ENCODE measurements around the gene TMEM156. TPM values are rescaled to one million over a fixed set of nuclear protein-coding genes. Genes with fewer than 3 reads are reported as not detected.

The TMEM156 gene
- total RNA-seq, 1 donor from 2014 or later = not detected

DNA sequence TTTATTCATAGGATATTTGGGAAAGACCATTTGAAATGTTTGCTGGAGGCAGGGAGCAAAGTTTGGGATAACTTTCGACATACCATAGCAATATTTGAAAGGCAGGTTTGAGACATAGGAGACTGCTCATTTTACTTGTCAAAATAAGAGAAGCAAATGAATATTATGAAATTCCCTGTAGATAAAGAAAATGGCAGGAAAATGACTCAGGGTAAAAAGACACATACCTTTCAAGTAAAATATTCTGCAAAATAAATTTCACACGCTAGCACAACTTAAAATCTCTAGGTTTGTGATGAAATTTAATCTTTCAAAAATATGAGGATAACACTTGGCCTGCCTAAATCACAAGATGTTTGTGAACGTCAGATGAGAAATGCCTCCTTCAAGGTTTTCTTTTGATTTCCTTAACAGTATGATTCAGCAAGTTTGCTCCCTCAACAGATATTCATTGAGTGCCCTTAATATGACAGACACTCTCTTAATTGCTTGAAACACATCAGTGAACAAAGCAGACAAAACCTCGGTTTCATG is 6.6 kb downstream of the TMEM156 start:
- no peaks in the 10 kb centered on the region for H3K36me3 ChIP-seq
- no peaks in the 10 kb centered on the region for H3K27me3 ChIP-seq
- intact Hi-C loops (cut with DNase I) = no loop called here
- no peak overlapping the region for H3K4me3 ChIP-seq
- TF ChIP-seq, protein P1, sequence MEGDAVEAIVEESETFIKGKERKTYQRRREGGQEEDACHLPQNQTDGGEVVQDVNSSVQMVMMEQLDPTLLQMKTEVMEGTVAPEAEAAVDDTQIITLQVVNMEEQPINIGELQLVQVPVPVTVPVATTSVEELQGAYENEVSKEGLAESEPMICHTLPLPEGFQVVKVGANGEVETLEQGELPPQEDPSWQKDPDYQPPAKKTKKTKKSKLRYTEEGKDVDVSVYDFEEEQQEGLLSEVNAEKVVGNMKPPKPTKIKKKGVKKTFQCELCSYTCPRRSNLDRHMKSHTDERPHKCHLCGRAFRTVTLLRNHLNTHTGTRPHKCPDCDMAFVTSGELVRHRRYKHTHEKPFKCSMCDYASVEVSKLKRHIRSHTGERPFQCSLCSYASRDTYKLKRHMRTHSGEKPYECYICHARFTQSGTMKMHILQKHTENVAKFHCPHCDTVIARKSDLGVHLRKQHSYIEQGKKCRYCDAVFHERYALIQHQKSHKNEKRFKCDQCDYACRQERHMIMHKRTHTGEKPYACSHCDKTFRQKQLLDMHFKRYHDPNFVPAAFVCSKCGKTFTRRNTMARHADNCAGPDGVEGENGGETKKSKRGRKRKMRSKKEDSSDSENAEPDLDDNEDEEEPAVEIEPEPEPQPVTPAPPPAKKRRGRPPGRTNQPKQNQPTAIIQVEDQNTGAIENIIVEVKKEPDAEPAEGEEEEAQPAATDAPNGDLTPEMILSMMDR (IDR thresholded peaks at IDR 0.05) = no peak
- no peaks in the 10 kb centered on the region for H3K9me3 ChIP-seq
- H3K27ac ChIP-seq = no peak overlapping the region
- H3K4me1 ChIP-seq = no peaks in the 10 kb centered on the region
- no peak for DNase-seq (ENCODE audit: low spot score in 2 of 2)

DNA sequence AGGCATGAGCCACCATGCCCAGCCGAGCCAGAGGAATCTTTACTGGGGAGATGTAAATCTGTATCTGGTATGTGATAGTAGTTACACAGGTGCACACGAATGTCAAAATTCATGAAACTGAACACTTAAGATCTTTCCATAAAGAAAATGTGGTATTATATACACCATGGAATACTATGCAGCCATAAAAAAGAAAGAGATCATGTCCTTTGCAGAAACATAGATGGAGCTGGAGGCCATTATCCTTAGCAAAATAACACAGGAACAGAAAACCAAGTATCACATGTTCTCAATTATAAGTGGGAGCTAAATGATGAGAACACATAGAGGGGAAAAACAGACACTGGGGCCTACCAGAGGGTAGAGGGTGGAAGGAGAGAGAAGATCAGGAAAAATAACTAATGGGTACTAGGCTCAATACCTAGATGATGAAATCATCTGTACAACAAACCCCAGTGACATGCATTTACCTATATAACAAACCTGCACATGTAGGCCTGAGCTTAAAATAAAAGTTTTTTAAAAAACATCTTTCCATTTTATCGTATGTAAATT is 7.8 kb downstream of the TMEM156 start:
- no peak for DNase-seq (ENCODE audit: low spot score in 2 of 2)
- intact Hi-C loops (cut with DNase I) = no loop called here
- H3K4me1 ChIP-seq = no peaks in the 10 kb centered on the region
- no peaks in the 10 kb centered on the region for H3K27me3 ChIP-seq
- TF ChIP-seq, protein P1 (IDR thresholded peaks at IDR 0.05) = no peak
- no peak overlapping the region for H3K4me3 ChIP-seq
- no peak overlapping the region for H3K27ac ChIP-seq
- no peaks in the 10 kb centered on the region for H3K36me3 ChIP-seq
- no peaks in the 10 kb centered on the region for H3K9me3 ChIP-seq

DNA sequence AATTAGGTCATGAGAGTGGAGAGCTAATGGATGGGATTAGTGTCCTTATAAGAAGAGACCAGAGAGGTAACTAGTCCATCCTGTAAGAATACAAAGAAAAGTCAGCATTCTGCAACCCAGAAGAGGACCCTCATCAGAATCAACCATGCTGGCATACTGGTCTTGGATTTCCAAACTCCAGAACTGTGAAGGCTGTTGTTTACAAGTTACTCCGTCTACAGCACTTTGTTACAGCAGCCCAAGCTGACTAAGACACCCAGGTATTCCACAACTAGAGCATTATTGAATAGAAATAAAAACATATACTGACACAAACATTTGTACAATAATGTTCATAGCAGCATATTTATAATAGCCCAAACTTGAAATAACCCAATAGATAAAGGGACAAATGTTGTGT is 9.2 kb downstream of the TMEM156 start:
- intact Hi-C loops (cut with DNase I) = no loop called here
- Histone ChIP-seq H3K27ac (no peak overlapping the region), H3K27me3 (no peaks in the 10 kb centered on the region), H3K36me3 (no peaks in the 10 kb centered on the region), H3K4me1 (no peaks in the 10 kb centered on the region), H3K9me3 (no peaks in the 10 kb centered on the region), H3K4me3 (no peak overlapping the region)
- DNase-seq (ENCODE audit: low spot score in 2 of 2) = no peak
- TF ChIP-seq, protein P1 (IDR thresholded peaks at IDR 0.05) = no peak

DNA sequence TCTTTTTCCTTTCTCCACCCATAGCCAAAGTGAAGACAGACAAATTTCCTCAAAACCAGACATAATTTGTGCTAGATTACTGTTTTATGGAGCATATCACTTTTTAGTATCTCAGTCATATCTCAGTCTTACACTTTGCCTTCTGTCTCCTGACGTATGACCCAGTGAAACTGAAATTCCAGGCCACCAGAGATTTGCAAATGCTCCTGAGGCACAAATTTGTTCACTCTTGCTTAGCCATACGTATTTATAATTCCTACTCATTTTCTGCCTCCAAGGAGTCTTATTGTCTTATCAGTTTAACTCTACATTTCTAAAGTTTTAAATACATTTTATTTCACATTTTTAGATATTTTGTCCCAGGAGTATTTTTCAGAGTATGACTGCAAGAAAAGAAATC is 10.0 kb downstream of the TMEM156 start:
- Histone ChIP-seq H3K9me3 (no peaks in the 10 kb centered on the region), H3K4me3 (no peak overlapping the region), H3K27me3 (no peaks in the 10 kb centered on the region), H3K27ac (no peak overlapping the region), H3K36me3 (no peaks in the 10 kb centered on the region), H3K4me1 (no peaks in the 10 kb centered on the region)
- TF ChIP-seq, protein P1 (IDR thresholded peaks at IDR 0.05) = no peak
- no peak for DNase-seq (ENCODE audit: low spot score in 2 of 2)
- intact Hi-C loops (cut with DNase I) = no loop called here

DNA sequence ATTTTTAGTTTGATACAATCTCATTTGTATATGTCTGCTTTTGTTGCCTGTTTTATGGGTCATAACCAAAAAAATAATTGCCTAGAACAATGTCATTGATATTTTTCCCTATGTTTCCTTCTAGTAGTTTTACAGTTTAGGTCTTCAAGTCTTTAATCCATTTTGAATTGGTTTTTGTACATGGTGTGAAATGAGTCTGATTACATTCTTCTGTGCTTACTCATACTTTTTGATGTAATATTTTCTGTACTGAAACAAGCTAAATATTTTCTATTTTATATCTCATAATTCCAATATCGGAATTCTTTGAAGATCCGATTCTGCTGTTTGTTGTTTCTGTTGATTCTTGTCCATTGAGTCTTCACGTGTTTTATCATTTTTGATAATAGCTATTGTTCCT is 10.6 kb downstream of the TMEM156 start:
- Histone ChIP-seq H3K36me3 (no peaks in the 10 kb centered on the region), H3K4me3 (no peak overlapping the region), H3K27me3 (no peaks in the 10 kb centered on the region), H3K9me3 (no peaks in the 10 kb centered on the region), H3K27ac (no peak overlapping the region), H3K4me1 (no peaks in the 10 kb centered on the region)
- no peak for DNase-seq (ENCODE audit: low spot score in 2 of 2)
- intact Hi-C loops (cut with DNase I) = no loop called here
- TF ChIP-seq, protein P1 (IDR thresholded peaks at IDR 0.05) = no peak

DNA sequence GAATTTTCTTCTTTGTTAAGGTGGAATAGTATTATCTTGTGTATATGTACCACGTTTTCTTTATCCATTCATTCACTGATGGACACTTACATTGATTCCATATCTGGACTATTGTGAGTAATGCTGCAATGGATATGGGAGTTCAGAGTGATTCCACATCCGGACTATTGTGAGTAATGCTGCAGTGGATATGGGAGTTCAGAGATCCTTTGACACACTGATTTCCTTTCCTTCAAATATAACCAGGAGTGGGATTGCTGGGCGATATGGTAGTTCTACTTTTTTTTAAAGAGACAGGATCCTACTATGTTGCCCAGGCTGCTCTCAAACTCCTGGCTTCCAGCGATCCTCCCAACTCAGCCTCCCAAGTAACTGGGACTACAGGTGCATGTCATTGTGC is 12.1 kb downstream of the TMEM156 start:
- Histone ChIP-seq H3K9me3 (no peaks in the 10 kb centered on the region), H3K27me3 (no peaks in the 10 kb centered on the region), H3K4me3 (no peak overlapping the region), H3K4me1 (no peaks in the 10 kb centered on the region), H3K36me3 (no peaks in the 10 kb centered on the region), H3K27ac (no peak overlapping the region)
- intact Hi-C loops (cut with DNase I) = no loop called here
- TF ChIP-seq, protein P1 (IDR thresholded peaks at IDR 0.05) = no peak
- no peak for DNase-seq (ENCODE audit: low spot score in 2 of 2)

Data from ascending aorta (tissue), 2 donors.